ENCODE measurements around the gene CAMK2B.
A peak's percentile ranks its signal among the peaks of the same experiment; 100 is the strongest.

The CAMK2B gene

DNA sequence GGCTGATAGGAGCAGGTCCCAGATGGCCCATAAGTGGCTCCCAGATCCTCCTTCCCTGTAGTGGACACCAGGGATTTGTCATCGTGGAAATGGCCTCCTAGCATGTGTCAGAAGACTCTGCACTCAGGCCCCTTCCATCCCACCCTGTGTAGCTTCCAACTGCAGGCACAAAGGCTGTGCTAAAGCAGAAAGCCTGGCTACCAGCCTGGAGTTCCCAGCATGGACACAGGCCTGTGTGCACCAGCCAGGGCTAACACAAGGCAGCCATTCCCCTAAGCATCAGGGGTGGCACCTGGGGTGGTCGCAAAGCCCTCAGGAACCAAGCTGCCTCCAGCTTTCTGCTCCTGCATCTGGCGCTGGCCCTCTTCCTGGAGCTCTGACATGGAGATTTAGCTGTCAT, 4.5 kb upstream of the CAMK2B start:
- DNase-seq (ENCODE audit: low read depth), result no peak

DNA sequence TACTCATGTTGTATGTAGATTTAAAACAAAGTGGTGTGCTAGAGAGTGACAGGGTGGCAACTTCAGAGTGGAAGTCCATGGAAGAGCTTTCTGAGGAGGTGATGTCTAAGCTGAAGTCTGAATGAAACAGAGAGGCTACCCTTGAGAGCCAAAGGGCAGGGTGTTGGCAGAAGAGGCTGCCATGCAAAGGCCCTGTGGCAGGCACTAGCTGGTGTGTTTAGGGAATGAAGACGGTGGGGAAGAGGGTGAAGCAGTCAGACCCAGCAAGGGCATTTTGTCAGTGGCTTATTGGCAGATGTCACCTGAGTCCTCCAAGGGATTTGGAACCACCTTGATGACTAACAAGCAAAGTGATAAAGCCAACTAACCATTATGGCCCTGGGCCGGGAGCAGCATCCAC, 3.7 kb upstream of the CAMK2B start:
- no peak for DNase-seq (ENCODE audit: low read depth)

DNA sequence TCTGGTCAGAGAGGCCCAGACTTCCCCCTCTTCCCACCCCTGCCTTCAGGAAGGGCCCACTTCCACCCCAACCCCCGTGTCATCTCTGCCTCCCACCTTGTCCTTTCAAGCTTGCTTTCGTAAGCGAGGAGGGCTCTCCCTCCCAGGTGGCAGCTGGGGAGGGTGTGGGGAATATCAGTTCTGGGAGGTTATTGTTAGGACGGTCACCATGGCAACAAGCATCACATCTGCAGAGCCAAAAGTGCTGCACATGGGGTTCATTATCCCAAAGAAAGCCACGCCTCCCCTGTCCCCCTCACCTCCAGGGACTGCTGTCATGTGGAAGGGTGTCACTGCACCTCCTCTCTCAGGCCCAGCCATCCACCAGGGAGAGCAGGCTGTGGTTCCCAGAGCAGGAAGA, 2.6 kb upstream of the CAMK2B start:
- DNase-seq (ENCODE audit: low read depth), result no peak

DNA sequence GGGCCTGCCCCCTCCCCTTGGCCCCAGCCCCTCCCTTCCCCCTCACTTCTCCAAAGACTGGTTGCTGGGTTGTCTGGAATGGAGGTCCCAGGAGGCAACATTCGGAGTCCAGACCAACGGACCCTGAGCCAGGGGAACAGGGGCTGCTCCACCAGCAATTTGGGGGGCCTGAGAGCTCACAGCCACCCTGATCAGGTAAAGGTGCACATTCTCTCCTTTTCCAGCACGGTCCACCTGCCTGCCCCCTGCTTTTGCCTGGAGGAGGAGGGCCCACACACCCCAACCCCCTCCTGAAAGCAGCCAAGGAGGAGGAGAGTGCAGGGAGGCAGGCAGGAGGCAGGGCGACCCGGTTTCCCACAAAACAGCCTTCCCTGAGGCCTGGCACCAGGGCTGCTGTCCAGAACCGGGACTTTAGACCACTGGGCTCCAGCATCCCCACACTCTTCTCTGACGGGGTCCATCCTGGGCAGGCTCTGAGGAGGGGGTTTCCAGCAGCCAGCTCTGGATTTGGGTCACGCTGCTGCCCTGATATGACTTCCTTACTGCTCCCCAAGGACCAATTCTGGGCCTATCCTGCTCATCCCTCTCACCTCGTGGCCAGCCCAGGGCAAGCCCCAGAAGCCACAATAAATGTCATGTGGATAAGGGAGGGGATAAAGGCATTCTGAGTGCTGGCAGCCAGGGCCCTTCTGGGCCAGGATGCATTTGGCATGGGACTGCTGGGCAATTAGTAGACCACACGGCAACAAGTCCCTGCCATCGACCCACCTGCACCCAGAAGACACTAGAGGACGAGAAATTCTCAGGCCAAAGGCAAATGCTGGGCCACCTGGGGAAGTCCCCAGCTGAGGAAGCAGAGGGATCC, 1.1 kb upstream of the CAMK2B start:
- no peak for DNase-seq (ENCODE audit: low read depth)

DNA sequence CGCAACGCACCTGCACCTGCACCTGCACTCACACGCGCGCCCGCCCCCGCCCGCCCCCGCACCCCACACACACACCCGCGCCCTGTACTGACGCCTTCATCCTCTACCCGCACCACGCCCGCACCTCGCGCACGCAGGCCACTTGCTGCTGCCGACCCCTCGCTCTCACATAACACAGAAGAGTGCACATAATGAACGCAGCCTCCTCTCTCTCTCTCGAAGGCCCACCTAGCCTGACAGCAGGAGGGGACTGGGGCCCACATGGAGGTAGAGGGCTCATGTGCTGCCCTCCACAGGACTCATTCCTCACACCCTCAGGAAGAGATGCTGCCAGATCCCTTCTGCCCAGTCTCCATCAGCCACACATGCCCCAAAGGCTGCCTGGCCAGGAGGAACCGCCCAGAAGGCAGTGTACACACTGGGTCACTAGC, 432 bp upstream of the CAMK2B start:
- no peak for DNase-seq (ENCODE audit: low read depth)

DNA sequence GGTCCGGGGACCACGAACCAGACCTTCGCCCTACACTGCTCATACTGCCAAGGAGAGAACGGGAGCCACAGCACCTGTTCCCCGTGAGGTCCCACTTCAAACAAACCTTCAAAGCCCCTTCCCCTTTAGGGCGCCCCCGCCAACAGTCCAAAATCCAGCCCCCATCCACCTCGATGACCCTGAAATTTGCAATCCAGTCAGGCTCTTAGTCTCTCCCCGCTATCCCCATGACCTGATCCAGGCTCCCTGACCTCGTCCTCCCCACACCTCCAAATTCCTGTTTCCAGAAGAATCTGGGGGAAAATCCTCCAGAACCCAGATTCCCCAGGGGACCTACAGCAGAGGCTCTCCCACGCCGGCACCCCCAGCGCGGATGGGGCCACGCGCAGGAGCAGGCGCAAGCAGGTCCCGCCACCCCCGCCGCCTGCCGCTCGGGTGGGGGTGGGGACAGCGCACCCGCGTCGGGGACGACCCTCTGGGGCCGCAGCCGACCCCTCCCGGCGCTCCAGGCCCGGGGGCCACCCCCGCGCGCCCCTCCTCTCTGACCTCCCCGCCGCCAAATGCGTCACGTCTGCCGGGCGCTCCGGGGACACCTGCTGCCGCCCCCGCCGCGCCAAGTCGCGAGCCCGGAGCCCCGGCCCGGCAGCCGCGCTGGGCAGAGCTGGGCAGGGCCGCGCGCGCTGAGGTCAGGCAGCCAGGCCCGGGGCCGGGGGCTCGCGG, 753 bp downstream of the CAMK2B start:
- DNase-seq (ENCODE audit: low read depth), result no peak

DNA sequence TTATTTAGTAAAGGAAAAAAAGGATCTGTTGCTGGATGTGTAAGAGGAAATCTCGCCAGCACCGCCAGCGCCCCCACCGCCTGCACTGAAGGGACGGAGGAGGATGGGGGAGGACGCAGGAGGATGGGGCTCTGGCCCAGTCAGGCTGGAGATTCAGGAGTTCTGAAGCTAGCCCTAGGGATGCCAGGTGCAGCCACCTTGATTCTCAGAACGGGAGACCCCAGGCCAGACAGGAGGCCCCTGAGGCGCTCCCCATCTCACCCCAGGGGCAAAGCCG, 1.3 kb downstream of the CAMK2B start:
- DNase-seq (ENCODE audit: low read depth), result no peak

DNA sequence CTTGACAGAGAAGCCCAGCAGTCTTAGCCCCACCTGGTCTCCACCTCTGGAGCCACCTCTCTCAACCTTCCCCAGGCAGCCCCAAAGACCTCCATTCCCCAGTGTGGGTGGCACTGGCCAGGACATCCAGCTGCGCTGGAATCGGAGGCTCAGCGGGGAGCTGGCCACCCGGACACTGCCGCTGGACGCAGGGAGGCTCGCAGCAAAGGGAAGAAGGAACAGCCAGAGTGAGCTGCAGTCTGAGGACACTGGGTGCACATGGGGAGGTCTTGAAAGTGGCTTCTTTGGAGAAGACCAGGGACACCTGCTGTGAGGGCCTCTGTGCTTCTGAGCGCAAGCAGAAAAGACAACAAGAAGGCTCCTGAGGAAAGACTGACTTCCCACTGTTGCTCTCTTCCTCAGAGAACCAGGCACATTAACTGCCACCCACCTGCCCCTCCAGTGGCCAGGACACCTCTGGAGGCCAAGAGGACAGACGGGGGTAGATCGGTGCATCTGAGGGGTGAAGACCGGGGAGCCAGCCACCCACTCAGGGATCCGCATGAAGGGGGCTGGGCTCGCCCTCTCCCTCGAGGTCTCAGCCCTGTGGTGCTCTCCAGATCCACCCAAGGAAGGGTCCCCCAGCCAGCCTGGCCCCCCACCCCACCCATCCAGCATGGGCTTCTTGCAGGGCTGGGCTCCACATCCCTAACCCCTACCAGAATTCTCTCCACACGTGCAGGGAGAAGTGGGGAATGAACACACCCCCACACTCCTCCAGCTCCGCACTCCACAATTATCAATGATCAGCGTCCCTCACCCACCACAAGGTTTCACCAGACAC, 1.8 kb downstream of the CAMK2B start:
- DNase-seq (ENCODE audit: low read depth), result no peak

DNA sequence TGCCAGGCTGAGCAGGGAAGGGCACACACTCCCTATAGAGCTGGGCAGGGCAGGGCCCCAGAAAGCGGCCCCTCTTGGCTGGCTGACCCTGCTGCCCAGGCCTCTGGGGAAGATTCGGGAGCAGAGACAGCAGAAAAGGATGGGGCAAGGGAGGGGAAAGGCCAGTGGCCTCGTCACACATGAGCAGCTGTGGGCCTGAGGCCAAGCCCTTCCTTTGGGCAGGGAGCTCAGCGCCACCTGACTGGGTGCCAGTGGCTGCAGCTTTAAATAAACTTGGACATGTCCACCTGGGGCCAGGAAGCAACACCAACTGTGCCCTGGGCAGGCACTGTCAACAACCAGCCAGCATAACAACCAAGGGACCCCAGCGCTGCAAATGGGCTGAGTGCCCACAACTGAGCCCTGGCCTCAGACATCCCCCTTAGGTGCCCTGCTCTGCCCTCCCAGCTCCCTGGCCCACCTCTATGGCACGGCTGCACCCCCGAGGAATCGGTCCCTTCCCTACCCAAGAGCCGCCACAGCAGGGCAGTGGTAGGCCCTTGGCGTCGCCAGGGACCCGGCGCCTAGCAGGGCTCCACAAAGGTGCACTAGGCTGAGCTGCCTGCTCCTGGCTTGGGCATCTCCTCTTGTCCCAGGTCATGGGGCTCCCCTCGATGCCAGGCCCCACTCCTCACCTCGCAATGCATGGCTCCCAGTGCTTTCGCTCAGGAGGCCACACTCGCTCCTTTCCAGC, 2.6 kb downstream of the CAMK2B start:
- no peak for DNase-seq (ENCODE audit: low read depth)

DNA sequence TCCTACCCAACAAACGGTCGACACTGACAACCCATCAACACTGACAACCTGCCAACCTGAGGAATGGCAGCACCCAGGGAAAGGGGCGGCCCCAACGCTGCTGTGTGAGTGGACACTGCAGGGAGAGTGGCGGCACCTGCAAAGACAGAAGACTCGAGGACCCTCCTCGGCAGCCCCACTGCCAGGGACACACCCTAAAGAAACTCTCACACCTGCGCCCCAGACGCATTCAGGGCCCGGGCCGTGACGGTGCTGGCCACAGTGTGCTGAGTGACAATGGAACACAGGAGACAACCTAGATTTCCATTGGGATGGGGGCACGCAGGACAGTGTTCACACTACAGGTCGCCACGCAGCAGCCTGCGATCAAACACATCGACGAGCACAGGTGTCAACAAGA, 3.6 kb downstream of the CAMK2B start:
- DNase-seq (ENCODE audit: low read depth), result no peak

DNA sequence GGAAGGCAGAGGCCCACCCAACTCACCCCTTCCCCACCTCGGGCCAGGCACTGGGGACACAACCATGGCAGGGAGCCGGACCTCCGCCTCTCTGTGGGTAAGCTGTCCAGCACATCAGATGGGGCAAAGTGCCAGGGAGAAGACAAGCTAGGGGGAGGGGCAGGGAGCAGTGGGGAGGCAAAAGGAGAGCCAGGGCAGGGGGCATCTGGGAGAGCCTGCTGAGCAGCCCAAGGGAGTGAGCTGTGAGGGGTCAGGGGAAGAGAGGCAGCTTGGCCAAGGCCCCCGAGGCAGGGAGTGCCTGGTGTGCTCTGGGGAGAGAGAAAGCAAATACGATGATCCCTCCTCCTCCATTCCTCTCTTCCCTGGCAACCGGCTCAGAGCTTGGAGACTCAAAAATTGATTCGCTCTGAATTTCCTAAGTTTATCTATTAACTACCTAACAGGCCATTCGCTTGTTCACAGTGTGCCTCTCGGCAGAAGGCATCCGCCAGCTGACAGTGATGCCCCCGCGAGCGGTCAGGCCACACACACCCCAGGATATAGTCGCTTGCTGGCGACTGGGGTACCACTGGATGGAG, 4.5 kb downstream of the CAMK2B start:
- DNase-seq (ENCODE audit: low read depth), result no peak

DNA sequence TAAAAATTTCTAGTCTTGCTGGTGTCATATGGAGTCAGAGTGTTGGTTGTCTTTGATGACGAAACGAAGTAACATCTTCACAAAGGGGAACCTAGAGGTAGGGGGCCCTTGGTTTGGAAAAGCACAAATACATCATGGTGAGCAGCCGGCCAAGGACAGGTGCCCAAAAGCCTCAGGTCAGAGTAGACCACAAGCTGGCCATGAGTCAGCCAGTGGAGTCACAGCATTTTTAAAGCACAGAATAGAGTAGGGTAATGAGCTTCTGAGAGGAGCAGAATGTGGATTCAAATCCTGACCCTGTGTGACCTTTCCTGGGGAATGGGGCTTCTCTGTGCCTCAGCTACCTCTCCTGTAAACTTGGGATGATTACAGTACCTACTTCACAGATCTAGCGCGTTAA, 5.3 kb downstream of the CAMK2B start:
- no peak for DNase-seq (ENCODE audit: low read depth)

DNA sequence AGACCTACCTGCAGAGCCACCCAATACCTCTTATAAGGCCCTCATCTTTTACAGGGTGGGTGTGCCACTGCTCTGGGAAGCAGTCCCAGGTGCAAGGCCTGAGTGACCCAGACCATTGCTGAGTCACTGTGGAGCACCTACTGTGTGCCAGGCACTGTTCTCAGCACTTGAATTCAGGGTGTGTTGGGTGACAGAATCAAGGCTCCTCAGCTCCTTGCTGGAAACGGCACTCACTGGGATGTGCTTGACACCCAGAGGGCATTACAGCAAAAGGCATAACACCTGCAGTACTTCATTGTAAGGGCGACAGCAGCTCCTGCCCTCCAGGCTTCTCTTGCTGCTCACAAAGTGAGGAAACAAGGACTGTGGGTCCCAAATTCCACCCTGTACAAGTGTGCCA, 7.1 kb downstream of the CAMK2B start:
- no peak for DNase-seq (ENCODE audit: low read depth)

DNA sequence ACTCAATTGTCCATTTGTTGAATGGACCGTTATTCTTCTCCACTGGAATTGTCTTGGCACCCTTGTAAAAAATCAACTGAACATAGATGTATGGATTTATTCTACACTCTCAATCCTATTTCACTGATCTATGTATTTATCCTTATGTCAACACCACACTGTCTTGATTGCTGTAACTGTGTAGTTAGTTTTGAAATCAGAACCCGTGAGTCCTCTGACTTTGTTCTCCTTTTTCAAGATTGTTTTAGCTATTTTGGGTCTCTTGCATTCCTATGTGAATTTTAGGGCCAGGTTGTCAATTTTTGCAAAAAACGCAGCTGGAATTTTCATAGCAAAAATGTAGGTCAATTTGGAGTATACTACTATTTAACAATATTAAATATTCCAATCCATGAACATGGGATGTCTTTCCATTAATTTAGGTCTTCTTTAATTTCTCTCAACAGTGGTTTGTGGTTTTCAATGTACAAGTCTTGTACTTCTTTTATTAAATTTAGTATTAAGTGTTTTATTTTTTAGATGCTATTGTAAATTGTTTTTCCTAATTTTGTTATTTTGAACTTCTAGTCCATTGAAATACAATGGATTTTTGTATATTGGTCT, 10.0 kb downstream of the CAMK2B start:
- no peak for DNase-seq (ENCODE audit: low read depth)

DNA sequence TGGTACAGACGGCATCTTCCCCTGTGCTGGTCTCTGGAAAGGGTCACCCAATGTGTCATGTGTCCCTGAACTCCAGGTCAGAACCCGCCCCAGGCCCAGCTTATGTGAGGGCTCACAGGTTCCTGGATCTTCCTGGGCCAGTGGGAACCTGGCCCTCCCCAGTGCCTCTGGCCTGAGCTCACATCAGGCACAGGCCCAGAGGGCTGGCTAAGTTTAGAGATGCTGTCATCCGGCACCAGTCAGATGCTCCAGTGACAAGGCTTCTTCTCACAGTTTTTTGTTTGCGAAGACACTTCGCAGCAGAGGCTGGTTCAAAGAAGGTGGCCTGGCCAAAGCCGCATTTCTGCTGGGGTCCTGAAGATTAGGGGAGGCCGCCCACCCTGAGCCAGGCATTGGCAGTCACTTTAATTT, 11.8 kb downstream of the CAMK2B start:
- no peak for DNase-seq (ENCODE audit: low read depth)

DNA sequence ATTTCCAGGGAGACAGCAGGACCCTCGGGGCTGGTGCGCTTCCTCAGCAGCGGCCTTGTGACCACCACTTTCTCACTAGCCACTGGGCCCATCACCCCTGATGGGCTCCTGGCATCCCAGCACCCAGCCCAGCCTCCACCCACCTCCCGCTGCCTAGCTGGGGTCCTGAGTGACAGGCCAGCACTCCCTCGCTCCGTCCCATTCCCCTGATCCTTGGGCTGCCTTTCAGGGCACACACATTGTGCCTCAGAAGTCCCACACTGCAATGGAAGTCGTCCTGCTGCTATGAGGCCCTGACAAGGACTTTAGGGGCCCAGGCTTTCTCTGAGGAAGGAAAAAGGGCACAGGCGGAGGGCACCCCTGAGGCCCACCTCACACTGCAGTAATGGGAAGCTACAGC, 12.4 kb downstream of the CAMK2B start:
- DNase-seq (ENCODE audit: low read depth), result no peak

DNA sequence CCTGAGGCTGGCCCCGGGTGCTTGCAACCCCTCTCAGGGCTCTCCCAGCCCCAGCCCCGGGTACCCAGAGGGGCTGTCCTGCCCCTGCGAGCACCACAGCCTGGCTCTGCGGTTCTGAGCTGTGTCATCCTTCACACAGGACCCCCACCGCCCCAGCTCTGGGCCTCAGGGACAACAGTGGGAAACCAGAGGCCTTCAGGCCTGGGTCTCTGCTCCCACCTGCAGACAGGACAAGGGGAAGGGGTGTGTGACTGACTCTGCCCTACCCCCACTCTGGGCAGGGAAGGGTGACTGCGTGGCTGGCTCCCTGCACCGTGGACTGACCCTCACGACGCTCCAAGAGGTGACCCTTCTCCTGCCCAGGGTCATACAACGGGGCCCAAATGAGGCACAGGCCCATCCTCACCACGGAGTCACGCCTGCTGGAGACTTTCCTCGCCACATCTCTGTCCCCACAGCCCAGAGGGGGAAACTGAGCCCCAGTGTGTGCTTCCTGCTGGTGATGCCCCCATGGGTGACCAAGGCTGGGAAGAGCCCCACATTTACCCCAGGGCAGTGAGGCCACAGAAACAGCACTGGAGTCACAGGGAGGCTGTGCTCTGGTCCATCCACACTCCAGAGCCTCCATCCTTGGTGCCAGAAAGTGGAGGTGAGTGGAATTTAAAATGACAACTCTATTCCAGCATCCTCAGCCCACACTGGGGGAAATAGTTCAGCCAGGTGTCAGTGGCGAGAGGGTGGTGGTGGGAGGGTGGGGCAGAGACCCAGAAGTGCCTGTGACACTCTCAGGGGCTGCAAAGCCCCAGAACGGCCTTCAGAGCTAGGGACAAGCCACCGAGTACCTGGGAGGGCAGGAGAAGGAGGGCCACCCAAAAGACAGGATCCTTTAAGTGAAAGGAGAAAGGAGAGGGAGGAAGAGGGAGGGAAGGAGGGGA, 13.6 kb downstream of the CAMK2B start:
- no peak for DNase-seq (ENCODE audit: low read depth)

DNA sequence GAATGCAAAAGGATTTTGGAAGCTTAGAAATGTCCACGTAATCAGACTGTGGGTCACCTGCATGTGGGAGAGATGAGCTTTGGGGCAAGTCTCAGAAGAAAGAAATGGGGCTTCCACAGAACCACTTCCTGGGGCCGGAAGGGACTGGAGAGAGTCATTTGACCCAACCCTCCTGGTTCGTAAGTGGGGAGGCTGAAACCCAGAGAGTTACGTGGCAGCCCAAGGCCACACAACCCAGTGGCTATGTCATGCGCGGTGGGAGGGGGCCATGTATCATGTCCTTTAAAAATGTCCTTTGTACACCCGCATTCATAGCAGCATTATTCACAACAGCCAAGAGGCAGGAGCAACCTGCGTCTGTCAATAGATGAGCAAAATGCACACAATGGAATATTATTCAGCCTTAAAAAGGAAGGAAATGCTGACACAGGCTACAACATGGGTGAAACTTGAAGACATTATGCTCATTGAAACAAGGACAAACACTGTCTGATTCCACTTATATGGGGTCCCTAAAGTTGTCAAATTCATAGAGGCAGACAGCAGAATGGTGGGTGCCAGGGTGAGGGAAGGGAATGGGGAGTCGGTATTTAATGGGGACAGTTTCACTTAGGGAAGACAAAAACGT, 15.1 kb downstream of the CAMK2B start:
- DNase-seq (ENCODE audit: low read depth), result no peak

DNA sequence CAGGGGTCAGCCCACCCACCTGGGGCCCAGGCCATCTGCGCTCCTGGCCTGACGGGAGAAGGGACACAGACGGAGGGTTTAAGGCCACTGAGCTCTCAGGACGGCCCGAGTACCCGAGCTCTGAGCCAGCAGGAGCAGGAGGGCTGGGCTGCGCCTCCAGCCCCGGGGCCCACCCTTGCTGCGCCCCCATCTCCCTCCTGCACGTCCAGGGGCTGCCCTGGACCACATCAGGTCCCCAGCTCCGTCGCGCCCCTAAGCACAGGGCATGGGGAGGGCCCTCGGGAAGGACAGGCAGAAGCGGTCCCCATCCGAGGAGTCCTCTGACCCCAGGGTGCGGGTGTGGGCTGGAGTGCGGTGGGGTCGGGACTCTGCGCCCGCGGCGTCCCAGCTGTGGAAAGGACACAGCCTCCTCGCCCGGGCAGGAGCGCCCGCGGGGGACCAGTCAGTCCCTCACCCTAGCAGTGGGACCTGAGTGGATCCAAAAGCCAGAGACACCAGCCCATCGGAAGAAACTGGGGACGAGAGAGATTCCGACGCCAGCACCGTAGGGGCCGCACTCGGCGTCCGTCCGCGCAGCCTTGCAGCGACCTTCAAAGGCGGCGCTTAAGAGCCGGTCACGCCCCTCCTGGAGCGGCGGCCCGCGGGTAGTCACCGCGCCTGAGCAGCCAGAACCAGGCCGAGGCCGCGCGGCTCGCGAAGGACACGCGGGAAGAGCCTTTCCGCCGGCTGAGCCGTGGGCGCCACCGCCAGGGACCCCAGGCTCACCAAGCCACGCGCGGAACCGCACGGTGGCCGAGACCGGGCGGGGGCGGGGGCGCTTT, 15.9 kb downstream of the CAMK2B start:
- peak; percentile 21 for DNase-seq (ENCODE audit: low read depth)

Data from stromal cell of bone marrow (primary cell).